C4-2B (cell line): ENCODE measurements around the gene ZBTB49.

Experiments
- CTCF ChIP-seq: fragments of 450-650 bp; conservative IDR thresholded peaks from 2 replicates; pipeline ENCODE4 v1.5.1; 2017; ENCODE audit warnings: mild to moderate bottlenecking
- ZFX ChIP-seq: fragments of 450-650 bp; IDR thresholded peaks from 2 replicates; pipeline ENCODE4 v1.6.1; 2017

GRCh38 chr4:4302416-4302815 lies 12.4 kb downstream of the ZBTB49 start:
- TF ChIP-seq CTCF, result no peak
- no peak for TF ChIP-seq ZFX
